Vagina (tissue), 2 donors: ENCODE data around the gene MMP24.

ENCODE experiments used
- CTCF ChIP-seq, 3 experiments: fragments of 450-650 bp in 2 of 3; fragments of 200-600 bp in 1 of 3; sonication (generic) in 1 of 3; IDR thresholded peaks; one replicate each; pipeline ENCODE4 v1.5.1; 2017 to 2019; ENCODE audit warnings: antibody characterized with exemption in 3 of 3, mild to moderate bottlenecking in 2 of 3, moderate library complexity in 2 of 3
- POLR2A ChIP-seq, 2 donors: fragments of 450-650 bp; IDR thresholded peaks; one replicate each; pipeline ENCODE4 v1.6.1; 2017; ENCODE audit warnings: antibody characterized with exemption in 2 of 2, mild to moderate bottlenecking in 2 of 2, moderate library complexity in 2 of 2
- POLR2AphosphoS5 ChIP-seq, 2 donors: sonication (generic); formaldehyde crosslinking; IDR thresholded peaks; one replicate each; pipeline ENCODE4 v1.9.0; 2017; ENCODE audit warnings: antibody characterized with exemption in 2 of 2, mild to moderate bottlenecking in 2 of 2, low read depth in 1 of 2; ENCODE audit not compliant: insufficient read depth in 1 of 2

- TF ChIP-seq POLR2A (IDR thresholded peaks at IDR 0.05) (no peak), CTCF (IDR thresholded peaks at IDR 0.05) (no peak), POLR2AphosphoS5 (IDR thresholded peaks at IDR 0.05; ENCODE audit: insufficient read depth in 1 of 2, low read depth in 1 of 2) (no peak)
Measured at GRCh38 chr20:35254448-35254999, 28.0 kb downstream of the MMP24 start.
